ENCODE results near the gene ARHGEF19. TPM values are rescaled to one million over a fixed set of nuclear protein-coding genes. Genes with fewer than 3 reads are reported as not detected.

ARHGEF19 gene
- total and polyA plus RNA-seq, 9 of the 15 experiments (the other 6 are each of a cell fraction or from before 2014, with no cell fraction given): 0.73 to 21.0 (median 5.2) TPM

GRCh38 chr1:16172964-16173446 is 39.4 kb downstream of the ARHGEF19 start (continued):
- TF ChIP-seq, protein P1, sequence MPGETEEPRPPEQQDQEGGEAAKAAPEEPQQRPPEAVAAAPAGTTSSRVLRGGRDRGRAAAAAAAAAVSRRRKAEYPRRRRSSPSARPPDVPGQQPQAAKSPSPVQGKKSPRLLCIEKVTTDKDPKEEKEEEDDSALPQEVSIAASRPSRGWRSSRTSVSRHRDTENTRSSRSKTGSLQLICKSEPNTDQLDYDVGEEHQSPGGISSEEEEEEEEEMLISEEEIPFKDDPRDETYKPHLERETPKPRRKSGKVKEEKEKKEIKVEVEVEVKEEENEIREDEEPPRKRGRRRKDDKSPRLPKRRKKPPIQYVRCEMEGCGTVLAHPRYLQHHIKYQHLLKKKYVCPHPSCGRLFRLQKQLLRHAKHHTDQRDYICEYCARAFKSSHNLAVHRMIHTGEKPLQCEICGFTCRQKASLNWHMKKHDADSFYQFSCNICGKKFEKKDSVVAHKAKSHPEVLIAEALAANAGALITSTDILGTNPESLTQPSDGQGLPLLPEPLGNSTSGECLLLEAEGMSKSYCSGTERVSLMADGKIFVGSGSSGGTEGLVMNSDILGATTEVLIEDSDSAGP (CRISPR knock-in tag; IDR thresholded peaks at IDR 0.05): no peak
- TF ChIP-seq HNRNPH1 (optimal IDR thresholded peaks at IDR 0.05; ENCODE audit: low read depth, low read length): no peak
- no peak for TF ChIP-seq CREB3 (tag; conservative IDR thresholded peaks at IDR 0.05; ENCODE audit: low read depth)
- no peak for TF ChIP-seq RHOXF2B (CRISPR knock-in tag; conservative IDR thresholded peaks at IDR 0.05)
- TF ChIP-seq PRMT5 (CRISPR knock-in tag; IDR thresholded peaks at IDR 0.05): no peak
- 0 out of 2 replicates have a peak, but pooled peaks have one; percentile 41 for TF ChIP-seq CEBPB (tag; IDR thresholded peaks at IDR 0.05)
- no peak for TF ChIP-seq PML (IDR thresholded peaks at IDR 0.05; ENCODE audit: low read length)
- no peak for TF ChIP-seq PPARD (CRISPR knock-in tag; IDR thresholded peaks at IDR 0.05)
- no peak for TF ChIP-seq ERF (CRISPR knock-in tag; IDR thresholded peaks at IDR 0.05)
- TF ChIP-seq CBX5 (IDR thresholded peaks at IDR 0.05; ENCODE audit: borderline replicate concordance, low read depth): no peak
- TF ChIP-seq ZNF354B (CRISPR knock-in tag; IDR thresholded peaks at IDR 0.05): no peak
- TF ChIP-seq ZBTB2 (IDR thresholded peaks at IDR 0.05): peak; percentile 49; the same call in 1 of the 2 replicates
- peak; percentile 11; the same call in 1 of the 2 replicates for TF ChIP-seq ZNF583 (CRISPR knock-in tag; IDR thresholded peaks at IDR 0.05)
- TF ChIP-seq E4F1 (CRISPR knock-in tag; IDR thresholded peaks at IDR 0.05; ENCODE audit: borderline replicate concordance): no peak
- peak; percentile 53; the same call in 1 of the 2 replicates for TF ChIP-seq POLR2AphosphoS5 (IDR thresholded peaks at IDR 0.05; ENCODE audit: control insufficient read depth, insufficient read depth, low read depth, low read length)
- no peak for TF ChIP-seq KDM2B (CRISPR knock-in tag; IDR thresholded peaks at IDR 0.05)
- no peak for TF ChIP-seq MCM3 (IDR thresholded peaks at IDR 0.05)
- TF ChIP-seq, protein P2, sequence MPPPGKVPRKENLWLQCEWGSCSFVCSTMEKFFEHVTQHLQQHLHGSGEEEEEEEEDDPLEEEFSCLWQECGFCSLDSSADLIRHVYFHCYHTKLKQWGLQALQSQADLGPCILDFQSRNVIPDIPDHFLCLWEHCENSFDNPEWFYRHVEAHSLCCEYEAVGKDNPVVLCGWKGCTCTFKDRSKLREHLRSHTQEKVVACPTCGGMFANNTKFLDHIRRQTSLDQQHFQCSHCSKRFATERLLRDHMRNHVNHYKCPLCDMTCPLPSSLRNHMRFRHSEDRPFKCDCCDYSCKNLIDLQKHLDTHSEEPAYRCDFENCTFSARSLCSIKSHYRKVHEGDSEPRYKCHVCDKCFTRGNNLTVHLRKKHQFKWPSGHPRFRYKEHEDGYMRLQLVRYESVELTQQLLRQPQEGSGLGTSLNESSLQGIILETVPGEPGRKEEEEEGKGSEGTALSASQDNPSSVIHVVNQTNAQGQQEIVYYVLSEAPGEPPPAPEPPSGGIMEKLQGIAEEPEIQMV (tag; conservative IDR thresholded peaks at IDR 0.05; ENCODE audit: low read depth): no peak
- TF ChIP-seq ZBTB1 (CRISPR knock-in tag; IDR thresholded peaks at IDR 0.05; ENCODE audit: borderline replicate concordance, low read depth): no peak

All from K562 (cell line).